Thyroid gland (tissue), 4 donors: ENCODE results near the gene CFHR2. TPM values are rescaled to one million over a fixed set of nuclear protein-coding genes. Genes with fewer than 3 reads are reported as not detected.
"Not testable (repeated sequence)": the region's sequence is repeated elsewhere in the genome, so short reads cannot be mapped to it uniquely, and the experiment has no call there.

ENCODE experiments used
- DNase-seq, 2 donors: peaks; one replicate each; pipeline ENCODE4 v3.0.0-alpha.2; 2019
- H3K27ac ChIP-seq, 3 donors: fragments of 200-600 bp; sonication (generic); 1 replicate in 2 of 3; 2 replicates in 1 of 3; pipeline ENCODE4 v1.5.1; 2016 to 2019; ENCODE audit warnings: mild to moderate bottlenecking in 1 of 3, moderate library complexity in 1 of 3
- H3K27me3 ChIP-seq: fragments of 200-600 bp; sonication (generic); one replicate; pipeline ENCODE4 v1.5.1; 2019
- H3K36me3 ChIP-seq, 2 donors: fragments of 200-600 bp; sonication (generic); one replicate each; pipeline ENCODE4 v1.5.1; 2016 to 2019
- H3K4me1 ChIP-seq, 2 donors: fragments of 200-600 bp; sonication (generic); one replicate each; pipeline ENCODE4 v1.5.1; 2017 to 2019
- H3K4me3 ChIP-seq, 3 donors: fragments of 200-600 bp; sonication (generic); replicated peaks in 1 of 3; 1 replicate in 2 of 3; 2 replicates in 1 of 3; pipeline ENCODE4 v1.5.1; 2016; ENCODE audit warnings: mild to moderate bottlenecking in 1 of 3
- H3K9me3 ChIP-seq: fragments of 200-600 bp; sonication (generic); one replicate; pipeline ENCODE4 v1.5.1; 2017
- CTCF ChIP-seq, 6 experiments: fragments of 200-600 bp in 3 of 6; fragments of 450-650 bp in 3 of 6; sonication (generic) in 3 of 6; IDR thresholded peaks; one replicate each; pipeline ENCODE4 v1.5.1; 2016 to 2019; ENCODE audit warnings: antibody characterized with exemption in 6 of 6, mild to moderate bottlenecking in 2 of 6, inconsistent platforms in 1 of 6, moderate library complexity in 1 of 6
- POLR2A ChIP-seq, 2 donors: fragments of 450-650 bp; IDR thresholded peaks; one replicate each; pipeline ENCODE4 v1.6.1; 2017; ENCODE audit warnings: antibody characterized with exemption in 2 of 2, mild to moderate bottlenecking in 2 of 2, moderate library complexity in 1 of 2
- WGBS, 2 donors: methylation state at CpG; one replicate each; pipeline ENCODE4 v1.1.5; 2017; 5-methylcytosine and 5-hydroxymethylcytosine counted together
- intact Hi-C: fragments of 100-400 bp; cut with DNase I; formaldehyde crosslinking; loops from one replicate; pipeline ENCODE4 v1.15.1; 2023
- total RNA-seq, 4 donors: library from RNA; depleted of rRNA; stranded (reverse); fragments of >200 nt; gene quantifications; one replicate each; pipeline ENCODE4 v1.2.3, GENCODE V29; 2016

Gene CFHR2
- total RNA-seq, 4 donors from 2014 or later: not detected

GRCh38 chr1:196933531-196934189 is 9.9 kb upstream of the CFHR2 start:
- TF ChIP-seq POLR2A (IDR thresholded peaks at IDR 0.05): no peak
- TF ChIP-seq CTCF (IDR thresholded peaks at IDR 0.05): no peak
- intact Hi-C loops: no loop called here
- no peak overlapping the region for H3K27ac ChIP-seq

GRCh38 chr1:196941474-196941873 is 2.1 kb upstream of the CFHR2 start:
- H3K4me3 ChIP-seq, H3K36me3 ChIP-seq, H3K9me3 ChIP-seq, H3K27ac ChIP-seq, H3K4me1 ChIP-seq, intact Hi-C loops, H3K27me3 ChIP-seq, DNase-seq: not testable (repeated sequence)
- whole genome bisulfite sequencing, 2 donors: 40 to 79% methylated on average over 1 to 6 of the region's 6 CpGs

More at GRCh38 chr1:196933531-196934189, 9.9 kb upstream of the CFHR2 start:
- Histone ChIP-seq H3K4me1 (no peaks in the 10 kb centered on the region), H3K36me3 (no peaks in the 10 kb centered on the region), H3K9me3 (no peaks in the 10 kb centered on the region), H3K4me3 (no peak overlapping the region), H3K27me3 (no peaks in the 10 kb centered on the region)
- 90 to 96% methylated on average over 25 to 26 of the region's 32 CpGs for WGBS, 2 donors
- DNase-seq: no peak

- H3K4me1 ChIP-seq: no peaks in the 10 kb centered on the region
- WGBS, 2 donors: 79 to 80% methylated on average over 2 of the region's 2 CpGs
- no peaks in the 10 kb centered on the region for H3K36me3 ChIP-seq
- TF ChIP-seq POLR2A (IDR thresholded peaks at IDR 0.05) (no peak), CTCF (IDR thresholded peaks at IDR 0.05) (no peak)
- H3K27me3 ChIP-seq: no peaks in the 10 kb centered on the region
- H3K9me3 ChIP-seq: no peaks in the 10 kb centered on the region
- intact Hi-C loops: no loop called here
- H3K27ac ChIP-seq: no peak overlapping the region
- no peak for DNase-seq
- no peak overlapping the region for H3K4me3 ChIP-seq
Observed at GRCh38 chr1:196951711-196952394, 8.3 kb downstream of the CFHR2 start.

- Histone ChIP-seq H3K4me1 (no peaks in the 10 kb centered on the region), H3K4me3 (no peak overlapping the region), H3K36me3 (no peaks in the 10 kb centered on the region), H3K27me3 (no peaks in the 10 kb centered on the region), H3K27ac (no peak overlapping the region), H3K9me3 (no peaks in the 10 kb centered on the region)
- TF ChIP-seq POLR2A (IDR thresholded peaks at IDR 0.05) (no peak), CTCF (IDR thresholded peaks at IDR 0.05) (no peak)
- intact Hi-C loops: no loop called here
- DNase-seq: no peak
- 72 to 87% methylated on average over 2 of the region's 2 CpGs for WGBS, 2 donors
Observed at GRCh38 chr1:196954778-196955177, 11.2 kb downstream of the CFHR2 start.

- no peak for DNase-seq
- H3K9me3 ChIP-seq: no peaks in the 10 kb centered on the region
- no peak overlapping the region for H3K27ac ChIP-seq
- no peak overlapping the region for H3K4me3 ChIP-seq
- H3K36me3 ChIP-seq: no peaks in the 10 kb centered on the region
- H3K27me3 ChIP-seq: no peaks in the 10 kb centered on the region
- WGBS, 2 donors: 92 to 96% methylated on average over 1 of the region's 1 CpG
- H3K4me1 ChIP-seq: no peaks in the 10 kb centered on the region
- intact Hi-C loops: no loop called here
- TF ChIP-seq POLR2A (IDR thresholded peaks at IDR 0.05) (no peak), CTCF (IDR thresholded peaks at IDR 0.05) (no peak)
Observed at GRCh38 chr1:196955926-196956325, 12.4 kb downstream of the CFHR2 start.
